ENCODE measurements around the gene GAS7.

The GAS7 gene

GRCh38 chr17:9874722-9875121, 323.7 kb downstream of the GAS7 start:
- DNase-seq (ENCODE audit: low read depth) = no peak
- no peak overlapping the region for H3K4me3 ChIP-seq (ENCODE audit: control insufficient read depth, low read depth, low read length)
- TF ChIP-seq, protein P1, sequence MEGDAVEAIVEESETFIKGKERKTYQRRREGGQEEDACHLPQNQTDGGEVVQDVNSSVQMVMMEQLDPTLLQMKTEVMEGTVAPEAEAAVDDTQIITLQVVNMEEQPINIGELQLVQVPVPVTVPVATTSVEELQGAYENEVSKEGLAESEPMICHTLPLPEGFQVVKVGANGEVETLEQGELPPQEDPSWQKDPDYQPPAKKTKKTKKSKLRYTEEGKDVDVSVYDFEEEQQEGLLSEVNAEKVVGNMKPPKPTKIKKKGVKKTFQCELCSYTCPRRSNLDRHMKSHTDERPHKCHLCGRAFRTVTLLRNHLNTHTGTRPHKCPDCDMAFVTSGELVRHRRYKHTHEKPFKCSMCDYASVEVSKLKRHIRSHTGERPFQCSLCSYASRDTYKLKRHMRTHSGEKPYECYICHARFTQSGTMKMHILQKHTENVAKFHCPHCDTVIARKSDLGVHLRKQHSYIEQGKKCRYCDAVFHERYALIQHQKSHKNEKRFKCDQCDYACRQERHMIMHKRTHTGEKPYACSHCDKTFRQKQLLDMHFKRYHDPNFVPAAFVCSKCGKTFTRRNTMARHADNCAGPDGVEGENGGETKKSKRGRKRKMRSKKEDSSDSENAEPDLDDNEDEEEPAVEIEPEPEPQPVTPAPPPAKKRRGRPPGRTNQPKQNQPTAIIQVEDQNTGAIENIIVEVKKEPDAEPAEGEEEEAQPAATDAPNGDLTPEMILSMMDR (IDR thresholded peaks at IDR 0.05; ENCODE audit: control insufficient read depth, insufficient read depth, low read depth, low read length, missing control alignments) = no peak

- TF ChIP-seq, protein P1 (IDR thresholded peaks at IDR 0.05; ENCODE audit: control insufficient read depth, insufficient read depth, low read depth, low read length, missing control alignments) = no peak
Observed at GRCh38 chr17:9872852-9873251, 325.6 kb downstream of the GAS7 start.

GRCh38 chr17:9868552-9868951, 329.9 kb downstream of the GAS7 start:
- TF ChIP-seq, protein P1 (IDR thresholded peaks at IDR 0.05; ENCODE audit: control insufficient read depth, insufficient read depth, low read depth, low read length, missing control alignments) = no peak
- H3K4me3 ChIP-seq (ENCODE audit: control insufficient read depth, low read depth, low read length) = no peak overlapping the region
- DNase-seq (ENCODE audit: low read depth) = no peak

More at GRCh38 chr17:9872852-9873251, 325.6 kb downstream of the GAS7 start:
- no peak for DNase-seq (ENCODE audit: low read depth)
- H3K4me3 ChIP-seq (ENCODE audit: control insufficient read depth, low read depth, low read length) = no peak overlapping the region

GRCh38 chr17:9865586-9865985, 332.8 kb downstream of the GAS7 start:
- no peak for DNase-seq (ENCODE audit: low read depth)
- TF ChIP-seq, protein P1 (IDR thresholded peaks at IDR 0.05; ENCODE audit: control insufficient read depth, insufficient read depth, low read depth, low read length, missing control alignments) = no peak
- H3K4me3 ChIP-seq (ENCODE audit: control insufficient read depth, low read depth, low read length) = no peak overlapping the region

- no peak overlapping the region for H3K4me3 ChIP-seq (ENCODE audit: control insufficient read depth, low read depth, low read length)
- no peak for DNase-seq (ENCODE audit: low read depth)
- TF ChIP-seq, protein P1 (IDR thresholded peaks at IDR 0.05; ENCODE audit: control insufficient read depth, insufficient read depth, low read depth, low read length, missing control alignments) = no peak
Observed at GRCh38 chr17:9862949-9863348, 335.5 kb downstream of the GAS7 start.

- no peak for DNase-seq (ENCODE audit: low read depth)
- H3K4me3 ChIP-seq (ENCODE audit: control insufficient read depth, low read depth, low read length) = no peak overlapping the region
- TF ChIP-seq, protein P1 (IDR thresholded peaks at IDR 0.05; ENCODE audit: control insufficient read depth, insufficient read depth, low read depth, low read length, missing control alignments) = no peak
Observed at GRCh38 chr17:9862220-9862619, 336.2 kb downstream of the GAS7 start.

- no peak overlapping the region for H3K4me3 ChIP-seq (ENCODE audit: control insufficient read depth, low read depth, low read length)
- TF ChIP-seq, protein P1 (IDR thresholded peaks at IDR 0.05; ENCODE audit: control insufficient read depth, insufficient read depth, low read depth, low read length, missing control alignments) = no peak
- DNase-seq (ENCODE audit: low read depth) = no peak
Observed at GRCh38 chr17:9860851-9861250, 337.6 kb downstream of the GAS7 start.

All from AG09309 (cell line).